Cortex of kidney (tissue), 1 donor: ENCODE measurements around the gene PDIA2.

Experiments used
- DNase-seq: peaks from one replicate; lab custom pipeline; 2025; lab: John Stamatoyannopoulos, UW

PDIA2 gene

GRCh38 chr16:280991-281659, 1.8 kb upstream of the PDIA2 start:
- DNase-seq: no peak

GRCh38 chr16:281660-282255, 1.2 kb upstream of the PDIA2 start:
- no peak for DNase-seq

- DNase-seq: no peak
These were observed 473 bp upstream of the PDIA2 start for GRCh38 chr16:282491-282890.

- no peak for DNase-seq
These were observed 1.5 kb downstream of the PDIA2 start for GRCh38 chr16:284204-285120.

- DNase-seq: no peak
These were observed 2.4 kb downstream of the PDIA2 start for GRCh38 chr16:285146-286055.

- no peak for DNase-seq
These were observed 3.7 kb downstream of the PDIA2 start for GRCh38 chr16:286491-287297.

GRCh38 chr16:287298-287811, 4.4 kb downstream of the PDIA2 start:
- DNase-seq: no peak

GRCh38 chr16:287981-288920, 5.3 kb downstream of the PDIA2 start:
- DNase-seq: no peak

- no peak for DNase-seq
These were observed 6.5 kb downstream of the PDIA2 start for GRCh38 chr16:289395-289997.

GRCh38 chr16:290015-290680, 7.2 kb downstream of the PDIA2 start:
- DNase-seq: no peak

- DNase-seq: no peak
These were observed 7.9 kb downstream of the PDIA2 start for GRCh38 chr16:290681-291405.

- no peak for DNase-seq
These were observed 8.6 kb downstream of the PDIA2 start for GRCh38 chr16:291539-291938.

GRCh38 chr16:293043-293775, 10.2 kb downstream of the PDIA2 start:
- no peak for DNase-seq

- DNase-seq: no peak
These were observed 13.3 kb downstream of the PDIA2 start for GRCh38 chr16:296276-296675.

GRCh38 chr16:296806-297510, 14.0 kb downstream of the PDIA2 start:
- no peak for DNase-seq

- no peak for DNase-seq
These were observed 14.9 kb downstream of the PDIA2 start for GRCh38 chr16:297832-298231.

- DNase-seq: no peak
These were observed 18.3 kb downstream of the PDIA2 start for GRCh38 chr16:301235-301634.
